NT2/D1 (cell line): ENCODE data around the gene EVI5L.

Experiments
- DNase-seq: peaks from one replicate; pipeline ENCODE4 v3.0.0-alpha.2; 2011; ENCODE audit warnings: low read depth, low spot score
- H3K27me3 ChIP-seq: 2 replicates; pipeline ENCODE4 v1.6.0; 2011; ENCODE audit warnings: mild to moderate bottlenecking; ENCODE audit not compliant: insufficient read length, insufficient read depth
- H3K36me3 ChIP-seq: 2 replicates; pipeline ENCODE4 v1.6.1; 2011; ENCODE audit warnings: mild to moderate bottlenecking, low read length, mixed read lengths; ENCODE audit not compliant: insufficient read depth, insufficient read length
- H3K4me1 ChIP-seq: 2 replicates; pipeline ENCODE4 v1.5.1; 2011; ENCODE audit not compliant: insufficient read depth, insufficient read length
- H3K4me3 ChIP-seq: 2 replicates; pipeline ENCODE4 v1.5.1; 2011; ENCODE audit warnings: low read depth; ENCODE audit not compliant: insufficient read length
- H3K9ac ChIP-seq: 2 replicates; pipeline ENCODE4 v1.6.0; 2011; ENCODE audit warnings: low read depth; ENCODE audit not compliant: insufficient read length
- H3K9me3 ChIP-seq: 2 replicates; pipeline ENCODE4 v1.5.1; 2011; ENCODE audit warnings: mild to moderate bottlenecking, low read length; ENCODE audit not compliant: insufficient read depth
- SUZ12 ChIP-seq: IDR thresholded peaks from 2 replicates; pipeline ENCODE4 v1.6.1; 2011; ENCODE audit not compliant: insufficient read length, insufficient read depth; ENCODE audit errors: extremely low read depth
- YY1 ChIP-seq: IDR thresholded peaks from 2 replicates; pipeline ENCODE4 v1.6.1; 2011; ENCODE audit not compliant: insufficient read length, insufficient read depth
- ZNF274 ChIP-seq: IDR thresholded peaks from 2 replicates; pipeline ENCODE4 v1.6.1; 2011; ENCODE audit warnings: mild to moderate bottlenecking, low read depth, low read length

EVI5L gene

GRCh38 chr19:7909471-7910067 lies 79.6 kb downstream of the EVI5L start:
- Histone ChIP-seq H3K9ac (no peak overlapping the region), H3K27me3 (peaks cover 1% of the 10 kb centered on the region), H3K9me3 (no peaks in the 10 kb centered on the region), H3K36me3 (peaks cover 58% of the 10 kb centered on the region), H3K4me1 (peaks cover 20% of the 10 kb centered on the region), H3K4me3 (no peak overlapping the region)
- DNase-seq, result no peak
- TF ChIP-seq SUZ12 (no peak), ZNF274 (no peak), YY1 (no peak)

GRCh38 chr19:7910321-7911161 lies 80.5 kb downstream of the EVI5L start:
- peaks cover 14% of the 10 kb centered on the region for H3K4me1 ChIP-seq
- H3K9ac ChIP-seq, result no peak overlapping the region
- no peak for DNase-seq
- TF ChIP-seq ZNF274, result no peak
- TF ChIP-seq SUZ12, result no peak
- no peak for TF ChIP-seq YY1
- H3K9me3 ChIP-seq, result no peaks in the 10 kb centered on the region
- H3K27me3 ChIP-seq, result peaks cover 8% of the 10 kb centered on the region
- no peak overlapping the region for H3K4me3 ChIP-seq
- peaks cover 50% of the 10 kb centered on the region for H3K36me3 ChIP-seq

- H3K9ac ChIP-seq, result no peak overlapping the region
- no peak overlapping the region for H3K4me3 ChIP-seq
- H3K27me3 ChIP-seq, result peaks cover 17% of the 10 kb centered on the region
- H3K36me3 ChIP-seq, result peaks cover 40% of the 10 kb centered on the region
- peaks cover 13% of the 10 kb centered on the region for H3K4me1 ChIP-seq
- no peaks in the 10 kb centered on the region for H3K9me3 ChIP-seq
- no peak for DNase-seq
- TF ChIP-seq YY1 (no peak), SUZ12 (no peak), ZNF274 (no peak)
Observed at GRCh38 chr19:7911508-7912143, 81.6 kb downstream of the EVI5L start.

GRCh38 chr19:7912144-7912696 lies 82.2 kb downstream of the EVI5L start:
- no peak overlapping the region for H3K9ac ChIP-seq
- DNase-seq, result no peak
- H3K27me3 ChIP-seq, result peaks cover 22% of the 10 kb centered on the region
- no peak overlapping the region for H3K4me3 ChIP-seq
- TF ChIP-seq YY1 (no peak), SUZ12 (no peak), ZNF274 (no peak)
- H3K9me3 ChIP-seq, result no peaks in the 10 kb centered on the region
- peaks cover 12% of the 10 kb centered on the region for H3K4me1 ChIP-seq
- peaks cover 37% of the 10 kb centered on the region for H3K36me3 ChIP-seq

- H3K4me1 ChIP-seq, result peaks cover 9% of the 10 kb centered on the region
- no peak for DNase-seq
- H3K4me3 ChIP-seq, result no peak overlapping the region
- H3K27me3 ChIP-seq, result peaks cover 29% of the 10 kb centered on the region
- no peaks in the 10 kb centered on the region for H3K9me3 ChIP-seq
- TF ChIP-seq SUZ12 (no peak), YY1 (no peak), ZNF274 (no peak)
- peaks cover 35% of the 10 kb centered on the region for H3K36me3 ChIP-seq
- no peak overlapping the region for H3K9ac ChIP-seq
Observed at GRCh38 chr19:7912697-7913564, 82.9 kb downstream of the EVI5L start.

- H3K36me3 ChIP-seq, result peaks cover 35% of the 10 kb centered on the region
- no peak for TF ChIP-seq ZNF274
- no peak for TF ChIP-seq YY1
- TF ChIP-seq SUZ12, result no peak
- H3K4me1 ChIP-seq, result peaks cover 3% of the 10 kb centered on the region
- no peak overlapping the region for H3K4me3 ChIP-seq
- peaks cover 2% of the 10 kb centered on the region; the same call in 1 of the 2 replicates for H3K9me3 ChIP-seq
- no peak for DNase-seq
- H3K27me3 ChIP-seq, result peaks cover 33% of the 10 kb centered on the region
- H3K9ac ChIP-seq, result no peak overlapping the region
Observed at GRCh38 chr19:7913652-7914051, 83.6 kb downstream of the EVI5L start.
